ENCODE results near the gene BAZ1A.

- TF ChIP-seq CTCF (IDR thresholded peaks at IDR 0.05; ENCODE audit: control extremely low read depth in 1 of 3, insufficient read depth in 1 of 3, low read depth in 1 of 3, low read length in 3 of 3) = no peak
- no peak for TF ChIP-seq MAX (IDR thresholded peaks at IDR 0.05)
- TF ChIP-seq RAD21 (IDR thresholded peaks at IDR 0.05 in 1 of 2, conservative IDR thresholded peaks at IDR 0.05 in 1 of 2; ENCODE audit: low read depth in 2 of 2, low read length in 2 of 2) = no peak
- no peak for TF ChIP-seq EP300 (IDR thresholded peaks at IDR 0.05; ENCODE audit: borderline replicate concordance in 1 of 2, low read depth in 2 of 2, low read length in 2 of 2)
- TF ChIP-seq POLR2A (IDR thresholded peaks at IDR 0.05; ENCODE audit: control extremely low read depth in 1 of 2, low read depth in 2 of 2, low read length in 2 of 2) = no peak
- no peak for TF ChIP-seq CREB1 (IDR thresholded peaks at IDR 0.05)
Observed at GRCh38 chr14:34775922-34776321, 99.2 kb downstream of the BAZ1A start.
